Activated CD4-positive, alpha-beta T cell treated with anti-CD3 and anti-CD28 coated beads for 48 hours (primary cell): ENCODE data around the gene FREM2.

Experiments
- DNase-seq: peaks from one replicate; pipeline ENCODE4 v3.0.0-alpha.2; 2020

Gene FREM2, protein sequence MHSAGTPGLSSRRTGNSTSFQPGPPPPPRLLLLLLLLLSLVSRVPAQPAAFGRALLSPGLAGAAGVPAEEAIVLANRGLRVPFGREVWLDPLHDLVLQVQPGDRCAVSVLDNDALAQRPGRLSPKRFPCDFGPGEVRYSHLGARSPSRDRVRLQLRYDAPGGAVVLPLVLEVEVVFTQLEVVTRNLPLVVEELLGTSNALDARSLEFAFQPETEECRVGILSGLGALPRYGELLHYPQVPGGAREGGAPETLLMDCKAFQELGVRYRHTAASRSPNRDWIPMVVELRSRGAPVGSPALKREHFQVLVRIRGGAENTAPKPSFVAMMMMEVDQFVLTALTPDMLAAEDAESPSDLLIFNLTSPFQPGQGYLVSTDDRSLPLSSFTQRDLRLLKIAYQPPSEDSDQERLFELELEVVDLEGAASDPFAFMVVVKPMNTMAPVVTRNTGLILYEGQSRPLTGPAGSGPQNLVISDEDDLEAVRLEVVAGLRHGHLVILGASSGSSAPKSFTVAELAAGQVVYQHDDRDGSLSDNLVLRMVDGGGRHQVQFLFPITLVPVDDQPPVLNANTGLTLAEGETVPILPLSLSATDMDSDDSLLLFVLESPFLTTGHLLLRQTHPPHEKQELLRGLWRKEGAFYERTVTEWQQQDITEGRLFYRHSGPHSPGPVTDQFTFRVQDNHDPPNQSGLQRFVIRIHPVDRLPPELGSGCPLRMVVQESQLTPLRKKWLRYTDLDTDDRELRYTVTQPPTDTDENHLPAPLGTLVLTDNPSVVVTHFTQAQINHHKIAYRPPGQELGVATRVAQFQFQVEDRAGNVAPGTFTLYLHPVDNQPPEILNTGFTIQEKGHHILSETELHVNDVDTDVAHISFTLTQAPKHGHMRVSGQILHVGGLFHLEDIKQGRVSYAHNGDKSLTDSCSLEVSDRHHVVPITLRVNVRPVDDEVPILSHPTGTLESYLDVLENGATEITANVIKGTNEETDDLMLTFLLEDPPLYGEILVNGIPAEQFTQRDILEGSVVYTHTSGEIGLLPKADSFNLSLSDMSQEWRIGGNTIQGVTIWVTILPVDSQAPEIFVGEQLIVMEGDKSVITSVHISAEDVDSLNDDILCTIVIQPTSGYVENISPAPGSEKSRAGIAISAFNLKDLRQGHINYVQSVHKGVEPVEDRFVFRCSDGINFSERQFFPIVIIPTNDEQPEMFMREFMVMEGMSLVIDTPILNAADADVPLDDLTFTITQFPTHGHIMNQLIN (N-terminal part only)

DNA sequence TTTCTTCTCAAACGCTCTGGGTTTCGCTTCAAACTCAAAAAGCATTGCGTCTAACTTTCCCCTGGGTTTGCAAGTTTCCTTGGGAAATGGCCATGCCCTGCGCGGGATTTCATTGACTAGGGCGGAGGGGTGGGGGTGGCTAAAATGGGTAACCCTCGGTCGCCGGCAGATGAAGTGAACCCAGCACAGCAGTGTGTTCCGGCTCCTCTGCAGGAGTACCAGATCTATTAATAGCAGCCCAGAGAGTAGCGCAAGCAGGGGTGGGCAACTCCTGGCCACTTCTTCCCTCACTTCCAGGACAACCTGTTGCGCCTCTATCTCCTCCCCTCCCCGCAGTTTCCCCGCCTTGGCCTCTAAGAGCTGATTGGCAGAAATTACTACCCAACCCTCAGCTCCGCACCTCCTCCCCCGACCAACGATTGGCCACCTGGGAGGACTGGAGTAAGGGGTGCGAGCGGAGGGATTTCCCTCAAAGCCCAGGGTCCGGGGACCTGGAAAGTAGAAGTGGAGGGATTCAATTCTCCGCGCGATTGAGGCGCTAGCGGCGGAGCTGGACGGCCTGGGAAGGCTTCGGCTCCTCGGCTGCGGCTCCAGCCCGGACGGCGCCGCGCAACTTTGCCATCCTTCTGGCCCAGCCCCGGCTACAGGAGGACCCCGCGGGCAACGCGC lies at the start of gene FREM2:
FREM2 (plus strand) TSS at position 501 of the 669 bp plus-strand sequence. CDS start 268 bp downstream, outside the sequence.
- peak; percentile 5 for DNase-seq

DNA sequence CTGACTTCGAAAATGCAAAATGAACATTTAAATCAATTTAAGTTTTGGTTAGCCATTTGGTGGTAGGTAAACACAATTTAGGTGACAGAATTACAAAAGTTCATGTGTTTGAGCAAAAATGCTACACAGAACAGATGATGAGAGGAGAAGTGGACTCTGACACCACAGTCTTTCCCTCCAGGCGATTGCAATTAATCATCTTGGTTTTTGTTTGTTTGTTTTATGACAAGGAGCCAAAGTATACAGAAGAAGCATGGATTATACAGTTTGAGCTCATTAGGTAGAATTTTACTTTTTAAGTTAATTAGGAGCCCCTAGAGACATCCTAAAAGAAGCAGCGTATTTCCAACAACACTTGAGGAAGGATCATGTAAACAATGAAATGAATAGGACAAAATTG lies 49.3 kb upstream of the FREM2 start:
- no peak for DNase-seq

DNA sequence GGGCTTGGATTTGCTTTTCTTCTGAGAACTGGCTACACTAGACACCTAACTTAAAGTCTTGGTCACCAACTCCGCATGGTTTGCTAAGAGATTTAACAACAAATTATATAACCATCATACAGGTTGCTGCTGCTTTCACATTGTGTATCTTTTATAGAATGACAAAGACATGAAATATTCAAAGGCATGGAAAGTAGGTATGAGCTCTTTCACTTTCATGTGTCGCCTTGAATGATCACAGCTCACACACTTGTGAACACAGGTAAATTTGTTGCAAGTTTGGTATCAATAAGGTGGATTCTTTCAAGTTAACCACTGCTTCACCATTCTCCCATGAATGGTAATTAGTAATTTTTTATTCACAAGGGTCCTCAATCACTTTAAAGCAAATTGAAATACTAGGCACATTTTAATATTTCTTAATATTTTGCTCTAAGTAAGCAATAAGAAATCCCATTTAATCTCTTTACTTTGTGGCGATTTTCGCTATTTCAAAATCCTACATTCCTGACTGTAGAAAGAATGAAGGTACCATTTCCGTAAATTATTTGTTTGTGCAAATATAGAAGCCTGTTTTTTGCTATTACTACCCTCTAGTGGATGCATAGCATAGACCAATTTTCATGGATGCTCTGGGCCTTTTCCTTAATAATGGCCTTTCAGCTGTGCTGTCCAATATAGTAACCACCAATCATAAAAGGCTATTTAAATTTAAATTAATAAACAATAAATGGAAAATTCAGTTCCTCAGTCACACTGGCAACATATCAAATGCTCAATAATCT lies 45.5 kb upstream of the FREM2 start:
- no peak for DNase-seq

DNA sequence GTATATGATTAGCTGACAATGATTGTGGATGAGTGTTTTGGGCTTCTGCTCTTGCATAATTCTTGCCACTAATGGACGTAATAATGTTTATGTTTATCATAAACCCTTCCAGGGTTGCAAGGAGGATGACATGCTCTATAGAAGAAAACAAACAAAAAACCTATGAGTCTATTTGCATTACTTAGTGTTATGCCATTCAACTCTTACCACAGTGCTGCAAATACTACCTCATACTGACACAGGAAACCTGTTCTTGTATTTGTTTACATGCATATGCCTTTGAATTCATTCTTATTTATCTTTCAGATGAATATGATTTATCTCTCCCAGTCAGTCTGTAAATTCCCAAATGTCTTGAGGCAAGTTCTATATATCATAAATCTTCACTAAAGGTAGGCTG lies 39.6 kb upstream of the FREM2 start:
- DNase-seq, result no peak

DNA sequence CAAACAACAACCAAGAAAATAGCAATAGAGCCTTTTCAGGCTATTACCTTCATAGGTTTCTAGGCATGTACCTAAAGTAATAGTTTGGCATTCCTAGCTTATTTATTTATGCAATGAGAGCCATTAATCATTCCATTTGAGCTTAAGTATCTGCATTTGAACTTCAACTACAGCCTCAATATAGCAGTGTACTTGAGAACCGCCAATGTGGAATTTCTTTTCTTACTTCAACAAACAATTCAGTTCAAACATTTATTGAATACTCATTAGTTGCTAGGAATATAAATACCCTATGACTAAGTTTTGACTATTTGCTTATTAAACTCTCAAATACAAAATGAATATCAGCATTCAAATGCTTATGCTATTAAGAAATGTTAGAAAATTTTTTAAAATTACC lies 38.0 kb upstream of the FREM2 start:
- no peak for DNase-seq

DNA sequence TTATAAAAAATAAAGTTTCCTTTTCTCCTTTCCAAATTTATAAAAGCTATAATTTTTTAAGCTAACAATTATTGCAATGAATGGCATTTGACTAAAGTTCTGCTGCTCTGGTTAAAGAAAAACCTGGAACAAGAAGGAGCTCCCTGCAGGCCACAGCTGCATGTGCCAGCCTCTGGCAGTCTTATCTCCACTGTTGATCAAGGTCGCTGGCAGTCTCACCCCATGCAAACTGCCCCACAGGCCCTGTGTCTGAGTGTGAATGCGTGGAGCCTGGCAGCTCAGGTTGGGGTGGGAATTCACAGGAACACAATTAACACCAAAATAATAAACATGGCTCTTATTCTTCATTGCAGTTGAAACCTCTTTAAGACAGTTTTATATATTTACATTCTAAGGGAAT lies 30.2 kb upstream of the FREM2 start:
- no peak for DNase-seq

DNA sequence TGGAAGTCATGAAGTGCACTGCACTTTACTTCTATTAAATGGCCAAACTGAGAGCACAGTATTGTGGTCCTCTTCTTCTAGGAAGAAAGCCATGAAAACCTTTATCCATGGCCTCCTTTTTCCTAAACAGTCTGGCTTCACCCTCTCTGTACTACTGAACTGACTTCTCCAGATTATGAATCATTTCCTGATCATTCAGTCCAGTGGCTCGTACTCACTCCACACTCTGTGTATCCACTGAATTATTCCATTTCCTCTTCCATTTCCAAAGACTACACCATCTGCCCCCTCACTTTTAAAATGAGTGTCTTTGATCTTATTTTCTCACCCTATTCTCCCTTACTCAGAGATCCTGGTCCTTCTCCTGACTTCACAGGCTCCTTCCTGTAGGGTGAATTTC lies 29.7 kb upstream of the FREM2 start:
- no peak for DNase-seq

DNA sequence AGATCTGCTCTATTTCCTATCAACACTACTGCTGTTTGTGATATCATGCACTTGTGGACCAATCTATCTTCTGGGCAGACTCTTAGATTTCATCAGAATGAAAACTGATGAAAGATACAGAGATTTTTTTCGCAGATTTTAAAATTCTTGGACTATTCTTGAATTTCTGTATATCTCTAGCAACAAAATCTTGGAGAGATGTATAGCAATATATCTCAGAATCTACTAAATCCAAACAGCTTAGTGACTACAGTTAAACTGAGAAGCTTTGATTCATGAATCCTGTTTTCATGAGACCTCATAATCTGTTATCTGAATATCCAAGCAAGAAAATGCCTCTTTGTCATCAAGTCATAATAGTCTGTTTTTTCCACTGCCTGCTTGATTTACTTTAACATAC lies 28.0 kb upstream of the FREM2 start:
- no peak for DNase-seq

DNA sequence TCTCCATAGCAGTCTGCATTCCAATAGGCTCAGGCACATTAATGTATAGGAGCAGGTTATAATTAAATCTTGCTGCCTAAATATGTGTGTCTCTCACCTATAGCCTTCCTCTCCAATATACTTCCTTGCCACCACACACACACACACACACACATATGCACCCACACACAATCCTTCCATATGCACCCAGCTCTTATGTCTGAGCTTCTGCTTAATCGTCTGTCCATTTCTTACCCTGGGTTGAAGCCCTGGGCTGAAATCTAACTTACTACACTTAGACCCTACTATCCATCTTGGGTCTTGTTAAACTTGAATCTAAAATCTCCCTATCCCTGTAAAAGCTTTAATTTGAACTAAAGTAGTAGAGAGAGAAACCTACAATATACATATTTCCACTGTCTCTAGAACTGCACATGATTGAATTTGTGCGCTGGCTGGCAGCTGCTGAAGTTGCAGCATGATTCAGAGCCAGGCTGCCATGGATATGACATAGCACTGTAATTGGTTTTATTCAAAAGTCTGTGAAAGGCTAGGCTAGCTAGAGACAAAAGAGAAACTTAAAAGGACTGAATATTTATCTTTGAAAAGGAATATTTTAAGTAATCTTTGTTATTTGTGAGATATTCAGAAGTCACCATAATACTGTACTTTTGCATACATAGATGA lies 25.7 kb upstream of the FREM2 start:
- no peak for DNase-seq

DNA sequence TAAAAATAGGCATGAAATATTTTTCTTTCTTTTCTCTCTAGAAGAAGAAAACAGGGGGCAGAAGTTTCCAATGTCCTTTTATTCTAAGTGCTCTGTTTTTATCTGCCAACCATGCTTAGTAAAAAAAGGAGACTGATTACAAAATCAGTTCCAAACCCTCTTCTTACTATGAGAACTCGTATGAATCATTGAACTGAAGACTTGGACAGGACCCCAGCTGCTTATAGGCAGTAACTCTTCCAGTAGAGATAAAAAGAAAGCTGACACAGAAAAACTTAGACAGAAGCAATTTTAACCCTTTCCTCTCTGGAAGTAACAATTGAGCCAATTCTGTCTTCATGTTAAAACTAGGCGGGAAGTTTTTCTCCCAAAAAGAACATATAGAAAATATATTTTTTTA lies 24.5 kb upstream of the FREM2 start:
- no peak for DNase-seq

DNA sequence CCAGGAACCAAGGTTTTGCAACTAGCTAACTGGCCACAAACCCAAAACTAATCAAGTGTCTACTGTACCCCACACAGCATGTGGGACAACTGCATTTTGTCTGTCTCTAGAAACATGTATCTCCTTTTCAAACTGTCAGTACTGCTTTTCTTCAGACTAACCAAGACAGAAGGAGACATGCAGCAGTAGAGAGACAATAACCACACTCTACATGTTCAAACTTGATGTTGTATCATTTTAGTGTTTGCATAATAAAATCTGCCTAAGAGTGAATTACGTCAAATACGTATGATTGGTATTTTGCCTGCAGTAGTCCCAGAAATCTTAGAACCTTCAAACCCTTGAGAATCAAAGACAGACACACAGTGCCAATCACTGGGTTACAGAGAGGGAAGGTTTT lies 22.0 kb upstream of the FREM2 start:
- no peak for DNase-seq

DNA sequence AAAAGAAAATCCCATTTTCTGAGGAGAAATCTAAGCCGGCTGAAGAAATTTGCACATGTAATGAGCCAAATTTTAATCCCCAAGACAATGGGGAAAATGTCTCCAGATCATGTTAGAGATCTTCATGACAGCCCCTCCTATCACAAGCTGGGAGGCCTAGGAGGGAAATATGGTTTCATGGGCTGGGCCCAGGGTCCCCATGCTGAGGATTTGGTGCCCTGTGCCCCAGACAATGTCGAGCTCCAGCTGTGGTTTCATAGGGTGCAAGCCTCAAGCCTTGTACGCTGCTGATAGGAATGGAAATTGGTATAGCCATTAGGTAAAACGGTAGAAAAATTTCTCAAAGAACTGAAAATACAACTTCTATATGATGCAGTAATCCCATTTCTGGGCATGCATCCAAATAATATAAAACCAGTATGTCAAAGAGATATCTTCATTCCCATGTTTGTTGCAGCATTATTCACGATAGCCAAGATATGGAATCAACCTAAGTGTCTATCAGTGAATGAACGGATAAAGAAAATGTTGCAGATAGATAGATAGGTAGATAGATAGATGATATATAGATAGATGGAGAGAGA lies 19.3 kb upstream of the FREM2 start:
- no peak for DNase-seq

DNA sequence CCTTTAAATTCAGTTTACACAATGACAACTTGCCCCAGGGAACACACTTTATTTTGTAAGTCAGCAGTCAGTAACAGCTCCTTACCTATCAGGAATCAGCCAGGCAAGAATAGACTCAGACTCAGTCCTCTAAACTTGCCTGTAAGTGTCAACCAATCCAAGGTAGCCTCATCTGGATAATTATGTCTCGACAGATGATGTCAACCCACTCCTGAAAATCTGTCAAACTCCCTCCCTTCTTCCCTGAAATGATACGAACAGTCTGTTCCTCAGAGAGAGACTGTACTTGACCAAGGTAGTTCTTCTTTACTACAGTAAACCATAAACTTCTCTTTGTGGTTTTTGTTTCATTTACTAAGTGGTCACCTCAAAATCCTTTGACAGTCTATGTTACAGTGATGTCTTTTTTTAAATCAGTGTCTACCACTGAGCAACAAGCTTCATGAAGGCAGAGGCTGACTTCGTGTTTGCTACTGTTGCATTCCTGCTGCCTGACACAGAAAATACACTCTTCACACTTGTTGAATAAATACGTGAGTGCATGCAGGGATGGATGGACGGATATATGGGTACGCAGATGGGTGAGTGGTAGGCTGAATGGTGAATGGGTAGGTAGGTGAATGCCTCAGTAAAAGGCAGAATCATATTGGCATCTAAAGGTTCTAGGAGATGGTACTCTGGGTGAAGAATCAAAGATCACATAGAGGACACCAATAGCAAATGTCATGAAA lies 17.5 kb upstream of the FREM2 start:
- no peak for DNase-seq

DNA sequence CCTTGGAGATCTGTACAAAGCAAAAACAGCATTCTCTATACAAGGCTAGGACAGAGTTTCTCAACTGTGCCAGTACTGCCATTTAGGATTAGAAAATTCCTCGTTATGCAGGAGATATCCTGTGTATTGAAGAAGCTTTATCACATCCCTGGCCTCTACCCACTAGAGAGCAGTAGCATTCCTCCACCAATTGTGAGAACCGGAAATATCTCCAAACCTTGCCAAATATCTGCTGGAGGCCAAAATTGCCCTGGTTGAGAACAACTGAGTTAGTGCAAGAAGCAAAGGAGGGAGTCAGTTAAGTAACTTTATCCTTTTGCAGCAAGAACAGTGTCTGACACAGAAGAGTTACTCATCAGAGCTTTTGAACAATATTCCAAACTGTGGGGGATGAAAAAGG lies 16.2 kb upstream of the FREM2 start:
- no peak for DNase-seq

DNA sequence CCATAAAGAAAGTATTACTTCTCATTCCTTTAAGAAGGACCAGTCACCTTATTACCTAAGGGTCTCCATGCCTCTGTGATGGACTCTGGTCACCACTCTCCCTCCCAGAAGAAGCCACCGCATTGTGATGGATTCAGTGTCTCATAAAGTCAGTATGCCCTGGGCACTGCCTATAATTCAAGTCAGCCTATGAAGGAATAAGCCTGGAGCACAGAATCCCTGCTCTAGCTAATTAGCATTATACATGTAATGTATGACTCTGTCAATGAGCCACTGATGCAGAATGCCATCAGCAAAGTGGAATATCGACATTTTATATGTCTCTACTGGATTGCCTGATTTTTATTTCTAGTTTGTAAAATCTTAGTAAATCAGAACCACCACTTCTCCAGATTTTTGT lies 14.9 kb upstream of the FREM2 start:
- no peak for DNase-seq

DNA sequence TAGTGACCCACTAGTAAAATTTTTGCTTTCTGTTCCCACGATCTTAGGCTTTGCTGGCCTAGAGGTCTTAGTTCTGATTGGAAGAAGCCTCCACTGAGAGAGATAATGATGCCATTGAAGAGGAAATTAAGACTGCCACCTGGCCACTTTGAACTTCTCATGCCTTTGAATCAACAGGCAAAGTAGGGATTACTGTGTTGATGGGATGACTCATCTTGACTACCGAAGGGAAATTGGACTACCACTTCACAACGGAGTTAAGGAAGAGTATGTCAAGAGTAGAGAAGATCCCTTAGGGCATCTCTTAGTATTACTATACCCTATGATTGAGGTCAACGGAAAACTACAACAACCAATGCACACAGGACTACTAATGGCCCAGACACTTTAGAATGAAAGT lies 12.7 kb upstream of the FREM2 start:
- no peak for DNase-seq

DNA sequence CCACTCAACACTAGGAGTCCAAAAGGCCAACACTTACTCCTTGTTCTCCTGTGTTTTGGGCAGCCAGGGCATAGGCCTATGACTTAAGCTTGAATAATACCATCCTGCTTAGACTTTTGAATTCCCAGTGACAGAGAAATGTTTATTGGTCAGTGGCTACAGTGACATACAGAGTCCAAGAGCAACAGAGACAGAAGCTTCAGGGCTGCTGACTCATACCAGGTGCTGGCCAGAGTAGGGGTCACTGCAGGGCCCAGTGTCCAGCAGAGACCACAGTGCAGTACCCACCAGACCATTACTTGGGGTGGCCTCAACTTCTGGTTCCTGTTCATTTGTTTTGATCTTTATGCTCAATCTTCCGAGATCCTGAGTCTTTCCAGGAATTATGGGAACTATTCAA lies 6.0 kb upstream of the FREM2 start:
- DNase-seq, result no peak

DNA sequence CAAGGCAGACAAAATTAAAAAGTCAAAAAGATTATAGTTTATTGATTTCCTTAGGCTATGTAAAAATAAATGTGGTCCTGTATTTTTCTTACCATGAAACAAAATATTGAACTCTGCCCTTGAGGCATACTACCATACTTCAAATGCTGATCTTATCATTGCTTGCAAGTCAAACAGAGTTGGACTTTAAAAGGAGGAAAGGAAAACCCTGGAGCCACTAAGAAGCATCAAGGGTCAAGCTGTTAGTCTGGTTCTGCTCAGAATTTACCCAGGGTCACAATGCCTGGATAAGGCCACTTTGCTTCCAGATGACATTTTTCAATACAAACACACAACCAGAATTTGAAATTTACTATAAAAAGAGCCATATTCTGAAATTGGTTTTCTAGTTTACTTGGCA lies 2.2 kb upstream of the FREM2 start:
- DNase-seq, result no peak

DNA sequence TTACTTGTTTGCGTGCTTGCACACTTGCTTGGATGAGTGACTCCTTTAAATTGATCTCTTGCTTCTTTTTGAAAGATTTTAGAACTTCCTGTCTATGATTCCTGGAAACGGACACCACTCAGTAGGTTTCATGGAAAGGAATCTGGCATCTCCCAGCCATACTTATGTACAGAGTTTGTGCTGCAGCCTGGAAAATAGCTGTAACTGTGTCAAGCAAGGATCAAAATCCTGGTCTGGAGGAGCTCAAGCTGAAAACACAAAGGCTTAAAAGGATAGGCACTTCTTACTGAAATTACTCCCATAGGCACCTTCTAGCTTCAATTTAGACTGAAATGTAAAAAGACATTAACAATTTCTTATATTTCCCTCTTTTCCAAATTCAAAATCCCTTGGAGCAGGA lies 1.4 kb upstream of the FREM2 start:
- no peak for DNase-seq

DNA sequence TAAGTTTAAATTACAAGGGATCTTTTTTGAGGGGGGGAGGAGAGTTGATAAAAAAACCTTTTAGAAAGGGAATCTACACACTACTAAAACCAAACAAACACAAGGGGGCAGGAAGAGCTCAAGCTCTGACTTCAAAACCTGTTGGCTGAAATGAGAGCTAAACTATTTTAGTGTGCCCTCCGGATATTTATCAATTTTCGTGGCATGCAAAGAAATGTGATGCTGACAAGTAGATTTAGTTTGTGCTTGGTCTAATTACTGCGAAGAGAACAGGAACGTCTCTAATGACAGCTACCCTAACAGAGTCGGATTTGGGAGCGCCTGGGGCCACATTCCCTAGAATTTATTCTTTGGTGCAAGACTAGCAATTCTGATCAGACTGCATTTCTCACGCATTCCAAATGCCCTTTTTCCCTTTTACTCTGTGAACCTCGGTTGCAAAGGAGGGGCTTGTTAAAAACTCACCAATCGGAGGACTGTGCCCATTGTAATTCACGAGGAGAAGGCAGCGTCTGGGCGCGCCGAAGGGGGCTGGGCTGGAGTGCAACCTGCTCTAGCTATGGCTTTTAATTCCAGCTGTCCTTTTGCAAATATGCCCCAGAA lies 802 bp upstream of the FREM2 start:
- DNase-seq, result no peak
